HepG2 (cell line): ENCODE data around the gene LOXL3. TPM values are rescaled to one million over a fixed set of nuclear protein-coding genes. Genes with fewer than 3 reads are reported as not detected.

ENCODE experiments used
- ATAC-seq: fragments of 200-7000 bp; cut with Tn5 transposase; 3 replicates; pipeline ENCODE4 v1.9.1; 2020; ENCODE audit warnings: mild to moderate bottlenecking, moderate library complexity
- BruUV-seq: library from RNA; stranded (reverse); fragments of 400-500 nt; replicated peaks from 2 replicates; lab custom pipeline; 2021; lab: Mats Ljungman, UMichigan
- CTCF ChIA-PET: fragments of 300-600 bp; formaldehyde crosslinking; extraction: SDS; loops from one replicate; lab custom pipeline; 2021; ENCODE audit warnings: low total read pairs, inconsistent platforms, low intra/inter-chr PET ratio; lab: Yijun Ruan, JAX
- POLR2A ChIA-PET: fragments of 350-600 bp; sonication (Branson Sonifier 250); formaldehyde crosslinking; loops from one replicate; lab custom pipeline; 2020; ENCODE audit warnings: antibody characterized with exemption, inconsistent platforms; lab: Yijun Ruan, JAX
- DNase-seq: peaks from one replicate; pipeline ENCODE4 v3.0.0-alpha.2; 2015; ENCODE audit warnings: low spot score
- FAIRE-seq: peaks from 3 replicates; lab custom pipeline; 2011; peaks lifted over from hg19 to GRCh38; lab: Jason Lieb, UNC
- H2AFZ ChIP-seq: one replicate; pipeline ENCODE4 v1.6.1; 2011; ENCODE audit warnings: low read length, inconsistent platforms
- H3K27ac ChIP-seq: fragments of 300-600 bp; 3 replicates; pipeline ENCODE4 v1.8.0; 2011; ENCODE audit warnings: mixed run types, mild to moderate bottlenecking, mixed read lengths, low read length, inconsistent platforms; ENCODE audit not compliant: insufficient read depth; ENCODE audit errors: extremely low read length
- H3K27me3 ChIP-seq, 2 experiments: fragments of 200-600 bp in 1 of 2; 2 replicates in 1 of 2; 3 replicates in 1 of 2; pipeline versions ENCODE4 v1.6.0 to v1.8.0; 2011; ENCODE audit warnings: low read length in 2 of 2, mild to moderate bottlenecking in 2 of 2, moderate library complexity in 2 of 2, inconsistent platforms in 1 of 2; ENCODE audit not compliant: insufficient read depth in 2 of 2, control insufficient read depth in 1 of 2
- H3K36me3 ChIP-seq, 2 experiments: fragments of 200-600 bp in 1 of 2; replicated peaks in 1 of 2; 2 replicates in 1 of 2; 3 replicates in 1 of 2; pipeline versions ENCODE4 v1.5.1 to v1.8.0; 2011; ENCODE audit warnings: low read length in 2 of 2, inconsistent platforms in 1 of 2; ENCODE audit not compliant: insufficient read depth in 2 of 2, control insufficient read depth in 1 of 2
- H3K4me1 ChIP-seq: 2 replicates; pipeline ENCODE4 v1.5.1; 2012; ENCODE audit warnings: low read length, inconsistent platforms; ENCODE audit not compliant: insufficient read depth
- H3K4me2 ChIP-seq: 2 replicates; pipeline ENCODE4 v1.6.0; 2011; ENCODE audit warnings: low read depth, low read length, inconsistent platforms
- H3K4me3 ChIP-seq, 3 experiments: fragments of 200-600 bp in 1 of 3; sonication (generic), shearing (Covaris generic) in 1 of 3; replicated peaks in 1 of 3; 2 replicates each; pipeline ENCODE4 v1.5.1; 2011 to 2016; ENCODE audit warnings: low read length in 3 of 3, inconsistent platforms in 2 of 3, low read depth in 2 of 3, mild to moderate bottlenecking in 2 of 3, control low read depth in 1 of 3, mixed read lengths in 1 of 3; ENCODE audit not compliant: insufficient read depth in 1 of 3
- H3K79me2 ChIP-seq: one replicate; pipeline ENCODE4 v1.6.1; 2011; ENCODE audit warnings: low read length, inconsistent platforms; ENCODE audit not compliant: insufficient read depth
- H3K9ac ChIP-seq: 2 replicates; pipeline ENCODE4 v1.6.0; 2011; ENCODE audit warnings: mild to moderate bottlenecking, low read depth, low read length, inconsistent platforms; ENCODE audit not compliant: insufficient read depth
- H3K9me3 ChIP-seq: 2 replicates; pipeline ENCODE4 v1.5.1; 2012; ENCODE audit warnings: mild to moderate bottlenecking, low read length
- H4K20me1 ChIP-seq: 2 replicates; pipeline ENCODE4 v1.6.0; 2011; ENCODE audit warnings: inconsistent platforms, mild to moderate bottlenecking, low read length, moderate library complexity; ENCODE audit not compliant: insufficient read depth
- BRCA1 ChIP-seq: sonication (generic); formaldehyde crosslinking; IDR thresholded peaks from 2 replicates; pipeline ENCODE4 v1.4.0; 2020; ENCODE audit warnings: missing genetic modification reagents
- E2F2 ChIP-seq: sonication (generic); formaldehyde crosslinking; IDR thresholded peaks from 2 replicates; pipeline ENCODE4 v1.4.0; 2020; ENCODE audit warnings: missing genetic modification reagents, borderline replicate concordance
- FOXK1 ChIP-seq: sonication (generic); formaldehyde crosslinking; IDR thresholded peaks from 2 replicates; pipeline ENCODE4 v1.4.0; 2020; ENCODE audit warnings: low read depth, missing genetic modification reagents, borderline replicate concordance
- NFE2 ChIP-seq: sonication (generic); formaldehyde crosslinking; IDR thresholded peaks from 2 replicates; pipeline ENCODE4 v1.4.0; 2020; ENCODE audit warnings: missing genetic modification reagents
- NFE2L2 ChIP-seq: fragments of 150-350 bp; IDR thresholded peaks from 2 replicates; pipeline ENCODE4 v1.6.1; 2014; ENCODE audit warnings: low read length
- PAWR ChIP-seq: sonication (generic); formaldehyde crosslinking; IDR thresholded peaks from 2 replicates; pipeline ENCODE4 v1.4.0; 2020; ENCODE audit warnings: missing genetic modification reagents, mild to moderate bottlenecking, borderline replicate concordance
- ZNF34 ChIP-seq: sonication (generic); formaldehyde crosslinking; IDR thresholded peaks from 2 replicates; pipeline ENCODE4 v1.4.0; 2020; ENCODE audit warnings: mild to moderate bottlenecking, missing genetic modification reagents, borderline replicate concordance
- ZNF749 ChIP-seq: sonication (generic); formaldehyde crosslinking; IDR thresholded peaks from 2 replicates; pipeline ENCODE4 v1.8.0; 2022; ENCODE audit warnings: mild to moderate bottlenecking, missing genetic modification reagents, moderate library complexity, borderline replicate concordance
- ZNF773 ChIP-seq: sonication (generic); formaldehyde crosslinking; IDR thresholded peaks from 2 replicates; pipeline ENCODE4 v1.4.0; 2020; ENCODE audit warnings: missing genetic modification reagents, borderline replicate concordance
- WGBS: methylation state at CpG from one replicate; pipeline ENCODE4 v1.1.6; 2017; ENCODE audit warnings: low lambda C conversion rate; 5-methylcytosine and 5-hydroxymethylcytosine counted together
- in situ Hi-C: cut with HindIII; loops from 2 replicates; pipeline ENCODE4 v1.10.0; 2017; ENCODE audit warnings: low pct_unique_long_range_greater_than_20kb; ENCODE audit not compliant: extremely low pct_ligation_motif_present
- intact Hi-C: fragments of 100-400 bp; cut with micrococcal nuclease; formaldehyde crosslinking; loops from one replicate; pipeline ENCODE4 v1.10.0; 2022; ENCODE audit not compliant: unreplicated experiment
- polyA plus RNA-seq, 8 experiments: library from polyadenylated mRNA; depleted of rRNA in 3 of 8; stranded (reverse) in 7 of 8; unstranded in 1 of 8; fragments of >200 nt; fragmentation: Illumina TruSeq in 4 of 8; extraction: Trizol in 4 of 8; gene quantifications; 2 replicates each; pipeline versions ENCODE4 v1.2.1 to v1.2.3, GENCODE V29; 2011 to 2016; ENCODE audit warnings: low read depth in 4 of 8, missing spikeins in 1 of 8, mixed read lengths in 1 of 8; ENCODE audit not compliant: insufficient read depth in 1 of 8
- total RNA-seq, 5 experiments: library from RNA; depleted of rRNA; stranded (reverse); fragments of >200 nt; fragmentation: Illumina TruSeq; extraction: Trizol; gene quantifications; 2 replicates each; pipeline ENCODE4 v1.2.3, GENCODE V29; 2016; ENCODE audit warnings: low read depth in 1 of 5
- TF ChIP-seq, protein P1 (sequence below): sonication (generic); formaldehyde crosslinking; IDR thresholded peaks from 2 replicates; pipeline ENCODE4 v1.4.0; 2020; ENCODE audit warnings: missing genetic modification reagents, borderline replicate concordance

Gene LOXL3
- total and polyA plus RNA-seq, 2 of the 13 experiments (the other 11 are each of a cell fraction or from before 2014, with no cell fraction given), result 0.55 to 6.5 TPM

DNA sequence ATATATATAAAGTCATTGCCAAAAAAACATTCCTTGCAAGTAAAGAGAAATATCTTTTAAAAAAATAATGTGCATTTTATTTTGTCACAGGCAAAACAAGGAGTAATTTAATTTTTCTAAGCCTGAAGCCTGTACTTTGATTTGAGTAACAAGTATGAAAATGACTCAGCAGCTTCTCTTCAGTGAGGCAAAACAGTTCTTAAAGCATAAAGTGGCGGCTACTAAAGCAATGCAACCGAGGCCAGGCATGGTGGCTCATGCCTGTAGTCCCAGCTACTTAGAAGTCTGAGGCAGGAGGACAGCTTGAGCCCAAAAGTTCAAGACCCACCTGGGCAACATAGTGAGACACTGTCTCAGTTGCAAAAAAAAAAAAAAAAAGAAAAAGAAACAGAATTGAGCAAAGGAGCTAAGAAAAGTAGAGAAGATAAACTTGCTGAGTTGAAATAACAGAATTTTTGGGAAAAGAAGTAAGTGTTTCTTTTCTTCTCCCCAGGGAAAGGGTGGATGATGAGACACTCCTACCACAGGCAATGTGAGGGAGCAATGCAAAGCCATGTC, 30.4 kb upstream of the LOXL3 start:
- no peak for TF ChIP-seq ZNF773
- TF ChIP-seq FOXK1 (CRISPR knock-in tag), result no peak
- peak; percentile 56 for TF ChIP-seq NFE2 (CRISPR knock-in tag)
- no peak for TF ChIP-seq BRCA1 (CRISPR knock-in tag)
- TF ChIP-seq, protein P1, sequence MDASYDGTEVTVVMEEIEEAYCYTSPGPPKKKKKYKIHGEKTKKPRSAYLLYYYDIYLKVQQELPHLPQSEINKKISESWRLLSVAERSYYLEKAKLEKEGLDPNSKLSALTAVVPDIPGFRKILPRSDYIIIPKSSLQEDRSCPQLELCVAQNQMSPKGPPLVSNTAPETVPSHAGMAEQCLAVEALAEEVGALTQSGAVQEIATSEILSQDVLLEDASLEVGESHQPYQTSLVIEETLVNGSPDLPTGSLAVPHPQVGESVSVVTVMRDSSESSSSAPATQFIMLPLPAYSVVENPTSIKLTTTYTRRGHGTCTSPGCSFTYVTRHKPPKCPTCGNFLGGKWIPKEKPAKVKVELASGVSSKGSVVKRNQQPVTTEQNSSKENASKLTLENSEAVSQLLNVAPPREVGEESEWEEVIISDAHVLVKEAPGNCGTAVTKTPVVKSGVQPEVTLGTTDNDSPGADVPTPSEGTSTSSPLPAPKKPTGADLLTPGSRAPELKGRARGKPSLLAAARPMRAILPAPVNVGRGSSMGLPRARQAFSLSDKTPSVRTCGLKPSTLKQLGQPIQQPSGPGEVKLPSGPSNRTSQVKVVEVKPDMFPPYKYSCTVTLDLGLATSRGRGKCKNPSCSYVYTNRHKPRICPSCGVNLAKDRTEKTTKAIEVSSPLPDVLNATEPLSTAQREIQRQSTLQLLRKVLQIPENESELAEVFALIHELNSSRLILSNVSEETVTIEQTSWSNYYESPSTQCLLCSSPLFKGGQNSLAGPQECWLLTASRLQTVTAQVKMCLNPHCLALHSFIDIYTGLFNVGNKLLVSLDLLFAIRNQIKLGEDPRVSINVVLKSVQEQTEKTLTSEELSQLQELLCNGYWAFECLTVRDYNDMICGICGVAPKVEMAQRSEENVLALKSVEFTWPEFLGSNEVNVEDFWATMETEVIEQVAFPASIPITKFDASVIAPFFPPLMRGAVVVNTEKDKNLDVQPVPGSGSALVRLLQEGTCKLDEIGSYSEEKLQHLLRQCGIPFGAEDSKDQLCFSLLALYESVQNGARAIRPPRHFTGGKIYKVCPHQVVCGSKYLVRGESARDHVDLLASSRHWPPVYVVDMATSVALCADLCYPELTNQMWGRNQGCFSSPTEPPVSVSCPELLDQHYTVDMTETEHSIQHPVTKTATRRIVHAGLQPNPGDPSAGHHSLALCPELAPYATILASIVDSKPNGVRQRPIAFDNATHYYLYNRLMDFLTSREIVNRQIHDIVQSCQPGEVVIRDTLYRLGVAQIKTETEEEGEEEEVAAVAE (CRISPR knock-in tag), result no peak
- no peak for TF ChIP-seq ZNF749 (CRISPR knock-in tag)
- TF ChIP-seq NFE2L2, result peak; percentile 60; the same call in 1 of the 2 replicates
- TF ChIP-seq E2F2 (CRISPR knock-in tag), result no peak
- TF ChIP-seq ZNF34 (CRISPR knock-in tag), result no peak
- TF ChIP-seq PAWR (CRISPR knock-in tag), result no peak
- ATAC-seq (no peak), DNase-seq (no peak), FAIRE-seq (no peak)
- CTCF ChIA-PET, result no interaction called here
- no peak overlapping the region for H3K4me2 ChIP-seq
- POLR2A ChIA-PET, result interaction anchor here (1.6 kb wide), 1 partner anchor 58 kb away, joined by 4 read pairs; the partner anchor contains the start of gene DQX1
- no peaks in the 10 kb centered on the region for H4K20me1 ChIP-seq
- peaks cover 20% of the 10 kb centered on the region for H3K4me1 ChIP-seq
- H3K79me2 ChIP-seq, result no peaks in the 10 kb centered on the region
- in situ Hi-C loops (loop anchor here (5.0 kb wide), 1 partner anchor 102 kb away; the partner anchor contains the start of genes CCDC142 and TTC31), intact Hi-C loops (no loop called here)
- no peak overlapping the region for H3K27ac ChIP-seq
- WGBS, result 8% methylated on average over 2 of the region's 2 CpGs
- no peaks in the 10 kb centered on the region for H3K36me3 ChIP-seq
- BruUV-seq, result no TSS peak
- no peaks in the 10 kb centered on the region for H3K9me3 ChIP-seq
- H2AFZ ChIP-seq, result no peak overlapping the region
- H3K27me3 ChIP-seq, result peaks cover 0 to 9% of the 10 kb centered on the region in 2 experiments; a peak in 2 of 5 replicates
- H3K4me3 ChIP-seq, result no peak overlapping the region
- no peak overlapping the region for H3K9ac ChIP-seq
